HCT116 (cell line): ENCODE measurements around the gene USP2.

ENCODE experiments used
- CBX3 ChIP-seq: IDR thresholded peaks from 2 replicates; pipeline ENCODE4 v1.6.1; 2012; ENCODE audit warnings: low read depth
- CEBPB ChIP-seq: IDR thresholded peaks from 2 replicates; pipeline ENCODE4 v1.6.1; 2012; ENCODE audit warnings: low read depth
- EZH2 ChIP-seq: fragments of 200-600 bp; sonication (generic); IDR thresholded peaks from 2 replicates; pipeline ENCODE4 v1.6.1; 2017; ENCODE audit warnings: antibody characterized with exemption, mixed run types
- SIN3A ChIP-seq: IDR thresholded peaks from 2 replicates; pipeline ENCODE4 v1.6.1; 2012; ENCODE audit warnings: low read depth
- YY1 ChIP-seq: IDR thresholded peaks from 2 replicates; pipeline ENCODE4 v1.6.1; 2011; ENCODE audit warnings: low read length, low read depth, moderate library complexity, mild to moderate bottlenecking; ENCODE audit not compliant: insufficient replicate concordance; ENCODE audit errors: extremely low read depth
- ZNF274 ChIP-seq: fragments of 200-500 bp; sonication (Bioruptor generic); IDR thresholded peaks from 2 replicates; pipeline ENCODE4 v1.6.1; 2014; ENCODE audit warnings: mild to moderate bottlenecking, low read depth, low read length, inconsistent platforms
- TF ChIP-seq, protein P1 (sequence below), 3 experiments: fragments of 200-600 bp in 1 of 3; sonication (generic) in 1 of 3; IDR thresholded peaks in 2 of 3; conservative IDR thresholded peaks in 1 of 3; 2 replicates each; pipeline ENCODE4 v1.5.1; 2012 to 2017; ENCODE audit warnings: low read depth in 2 of 3, low read length in 2 of 3, antibody characterized with exemption in 1 of 3, borderline replicate concordance in 1 of 3, control low read depth in 1 of 3, mild to moderate bottlenecking in 1 of 3, mixed read lengths in 1 of 3, mixed run types in 1 of 3, moderate library complexity in 1 of 3; ENCODE audit not compliant: insufficient read depth in 1 of 3

GRCh38 chr11:119384332-119384731 lies 2.8 kb upstream of the USP2 start:
- TF ChIP-seq CEBPB (no peak), ZNF274 (no peak), EZH2 (no peak), SIN3A (no peak), CBX3 (no peak), YY1 (no peak)
- TF ChIP-seq, protein P1, sequence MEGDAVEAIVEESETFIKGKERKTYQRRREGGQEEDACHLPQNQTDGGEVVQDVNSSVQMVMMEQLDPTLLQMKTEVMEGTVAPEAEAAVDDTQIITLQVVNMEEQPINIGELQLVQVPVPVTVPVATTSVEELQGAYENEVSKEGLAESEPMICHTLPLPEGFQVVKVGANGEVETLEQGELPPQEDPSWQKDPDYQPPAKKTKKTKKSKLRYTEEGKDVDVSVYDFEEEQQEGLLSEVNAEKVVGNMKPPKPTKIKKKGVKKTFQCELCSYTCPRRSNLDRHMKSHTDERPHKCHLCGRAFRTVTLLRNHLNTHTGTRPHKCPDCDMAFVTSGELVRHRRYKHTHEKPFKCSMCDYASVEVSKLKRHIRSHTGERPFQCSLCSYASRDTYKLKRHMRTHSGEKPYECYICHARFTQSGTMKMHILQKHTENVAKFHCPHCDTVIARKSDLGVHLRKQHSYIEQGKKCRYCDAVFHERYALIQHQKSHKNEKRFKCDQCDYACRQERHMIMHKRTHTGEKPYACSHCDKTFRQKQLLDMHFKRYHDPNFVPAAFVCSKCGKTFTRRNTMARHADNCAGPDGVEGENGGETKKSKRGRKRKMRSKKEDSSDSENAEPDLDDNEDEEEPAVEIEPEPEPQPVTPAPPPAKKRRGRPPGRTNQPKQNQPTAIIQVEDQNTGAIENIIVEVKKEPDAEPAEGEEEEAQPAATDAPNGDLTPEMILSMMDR (IDR thresholded peaks at IDR 0.05 in 2 of 3, conservative IDR thresholded peaks at IDR 0.05 in 1 of 3; ENCODE audit: borderline replicate concordance in 1 of 3, insufficient read depth in 1 of 3, low read depth in 2 of 3, low read length in 2 of 3) = no peak
